SK-N-SH (cell line): ENCODE data around the gene CLASRP. TPM values are rescaled to one million over a fixed set of nuclear protein-coding genes. Genes with fewer than 3 reads are reported as not detected.

Experiments used
- CTCF ChIA-PET: fragments of 300-600, 350-600 bp; formaldehyde crosslinking; extraction: SDS; loops from one replicate; lab custom pipeline; 2021; lab: Yijun Ruan, JAX
- POLR2A ChIA-PET: fragments of 350-600 bp; sonication (Branson Sonifier 250); formaldehyde crosslinking; extraction: SDS; loops from one replicate; lab custom pipeline; 2020; ENCODE audit warnings: antibody characterized with exemption, inconsistent platforms; lab: Yijun Ruan, JAX
- DNase-seq: peaks from one replicate; pipeline ENCODE4 v3.0.0; 2012
- H2AFZ ChIP-seq: fragments of 200-600 bp; sonication (generic); 2 replicates; pipeline ENCODE4 v1.8.1; 2016; ENCODE audit warnings: antibody characterized with exemption, mild to moderate bottlenecking, low read depth
- H3F3A ChIP-seq: fragments of 200-600 bp; sonication (generic); replicated peaks from 2 replicates; pipeline ENCODE3; 2016; ENCODE audit warnings: antibody characterized with exemption, mild to moderate bottlenecking; ENCODE audit not compliant: insufficient read depth
- H3K27ac ChIP-seq, 2 experiments: fragments of 200-500 bp in 1 of 2; fragments of 200-600 bp in 1 of 2; sonication (Bioruptor generic) in 1 of 2; sonication (generic), shearing (Covaris generic) in 1 of 2; 2 replicates each; pipeline versions ENCODE4 v1.5.1 to v1.6.1; 2014 to 2016; ENCODE audit warnings: low read depth in 2 of 2, inconsistent platforms in 1 of 2, low read length in 1 of 2, mild to moderate bottlenecking in 1 of 2, mixed read lengths in 1 of 2
- H3K27me3 ChIP-seq: fragments of 200-600 bp; sonication (generic), shearing (Covaris generic); 2 replicates; pipeline ENCODE4 v1.6.1; 2016; ENCODE audit warnings: mixed run types; ENCODE audit not compliant: insufficient read depth
- H3K36me3 ChIP-seq, 2 experiments: fragments of 200-500 bp in 1 of 2; fragments of 200-600 bp in 1 of 2; sonication (Bioruptor generic) in 1 of 2; sonication (generic) in 1 of 2; replicated peaks in 1 of 2; 2 replicates each; pipeline versions ENCODE3 to v1.5.1; 2014 to 2016; ENCODE audit warnings: low read length in 1 of 2, mild to moderate bottlenecking in 1 of 2; ENCODE audit not compliant: insufficient read depth in 2 of 2, control insufficient read depth in 1 of 2
- H3K4me1 ChIP-seq, 2 experiments: fragments of 200-500 bp in 1 of 2; fragments of 200-600 bp in 1 of 2; sonication (Bioruptor generic) in 1 of 2; sonication (generic), shearing (Covaris generic) in 1 of 2; 2 replicates each; pipeline versions ENCODE4 v1.5.1 to v1.6.1; 2014 to 2016; ENCODE audit warnings: low read depth in 1 of 2, low read length in 1 of 2, mixed run types in 1 of 2; ENCODE audit not compliant: insufficient read depth in 2 of 2, control insufficient read depth in 1 of 2
- H3K4me2 ChIP-seq: fragments of 200-600 bp; sonication (generic), shearing (Covaris generic); 2 replicates; pipeline ENCODE4 v1.6.1; 2017; ENCODE audit warnings: mixed run types
- H3K4me3 ChIP-seq, 2 experiments: fragments of 200-500 bp in 1 of 2; fragments of 200-600 bp in 1 of 2; sonication (Bioruptor generic) in 1 of 2; sonication (generic), shearing (Covaris generic) in 1 of 2; 2 replicates each; pipeline versions ENCODE4 v1.5.1 to v1.8.1; 2014 to 2016; ENCODE audit warnings: low read depth in 2 of 2, inconsistent platforms in 1 of 2, low read length in 1 of 2, mild to moderate bottlenecking in 1 of 2, mixed read lengths in 1 of 2, moderate library complexity in 1 of 2
- H3K79me2 ChIP-seq: fragments of 200-600 bp; sonication (generic); 2 replicates; pipeline ENCODE4 v1.8.1; 2017; ENCODE audit warnings: mild to moderate bottlenecking; ENCODE audit not compliant: insufficient read depth
- H3K9ac ChIP-seq: fragments of 200-600 bp; sonication (generic); 2 replicates; pipeline ENCODE4 v1.6.1; 2017; ENCODE audit warnings: mixed run types
- H3K9me2 ChIP-seq: fragments of 200-600 bp; sonication (generic); 2 replicates; pipeline ENCODE4 v1.6.1; 2017; ENCODE audit warnings: mixed run types
- H3K9me3 ChIP-seq: fragments of 200-600 bp; sonication (generic); 2 replicates; pipeline ENCODE4 v1.6.1; 2017; ENCODE audit warnings: mixed run types, mild to moderate bottlenecking, moderate library complexity
- H4K20me1 ChIP-seq: fragments of 200-600 bp; sonication (generic); 2 replicates; pipeline ENCODE4 v1.6.1; 2017; ENCODE audit warnings: mild to moderate bottlenecking, mixed run types; ENCODE audit not compliant: insufficient read depth
- CHD2 ChIP-seq: fragments of 150-350 bp; IDR thresholded peaks from 2 replicates; pipeline ENCODE4 v1.6.1; 2018; ENCODE audit warnings: low read length; ENCODE audit not compliant: partially characterized antibody
- CTCF ChIP-seq: fragments of 200-600 bp; sonication (generic); IDR thresholded peaks from 2 replicates; pipeline ENCODE4 v1.6.1; 2017; ENCODE audit warnings: antibody characterized with exemption, mild to moderate bottlenecking, moderate library complexity
- EP300 ChIP-seq, 2 experiments: IDR thresholded peaks; 2 replicates each; pipeline versions ENCODE4 v1.4.0 to v1.6.1; 2012; ENCODE audit warnings: borderline replicate concordance in 1 of 2, low read depth in 1 of 2, low read length in 1 of 2
- EZH2phosphoT487 ChIP-seq: fragments of 200-600 bp; sonication (generic); IDR thresholded peaks from 2 replicates; pipeline ENCODE4 v1.6.1; 2017; ENCODE audit warnings: low read depth, mixed run types, mild to moderate bottlenecking, antibody characterized with exemption, moderate library complexity, borderline replicate concordance
- FOXJ3 ChIP-seq: sonication (generic); formaldehyde crosslinking; IDR thresholded peaks from 2 replicates; pipeline ENCODE4 v1.5.1; 2020; ENCODE audit warnings: mild to moderate bottlenecking, missing genetic modification reagents
- MXI1 ChIP-seq: IDR thresholded peaks from 2 replicates; pipeline ENCODE4 v1.6.1; 2012; ENCODE audit warnings: mild to moderate bottlenecking, low read depth, low read length, improper control_type of control experiment
- NFIC ChIP-seq: IDR thresholded peaks from 2 replicates; pipeline ENCODE4 v1.4.0; 2012; ENCODE audit warnings: borderline replicate concordance
- NRF1 ChIP-seq: IDR thresholded peaks from 2 replicates; pipeline ENCODE4 v1.6.1; 2012; ENCODE audit warnings: low read depth, mild to moderate bottlenecking, low read length
- PBX3 ChIP-seq: IDR thresholded peaks from 2 replicates; pipeline ENCODE4; 2012
- RAD21 ChIP-seq: IDR thresholded peaks from 2 replicates; pipeline ENCODE4 v1.6.1; 2012; ENCODE audit warnings: mild to moderate bottlenecking, low read length
- RCOR1 ChIP-seq: fragments of 150-350 bp; IDR thresholded peaks from 2 replicates; pipeline ENCODE4 v1.6.1; 2017; ENCODE audit warnings: antibody characterized with exemption, low read length
- REST ChIP-seq: IDR thresholded peaks from 2 replicates; pipeline ENCODE4 v1.6.1; 2012; ENCODE audit warnings: mild to moderate bottlenecking, low read depth, low read length, moderate library complexity
- RFX5 ChIP-seq: IDR thresholded peaks from 2 replicates; pipeline ENCODE4 v1.6.1; 2012; ENCODE audit warnings: mild to moderate bottlenecking, improper control_type of control experiment, low read length
- SIN3A ChIP-seq: IDR thresholded peaks from 2 replicates; pipeline ENCODE4 v1.6.1; 2012; ENCODE audit warnings: low read depth, mild to moderate bottlenecking, low read length, moderate library complexity, borderline replicate concordance
- TAF1 ChIP-seq: IDR thresholded peaks from 2 replicates; pipeline ENCODE4 v1.6.1; 2012; ENCODE audit warnings: low read depth, mild to moderate bottlenecking, low read length, moderate library complexity, borderline replicate concordance
- TCF12 ChIP-seq: IDR thresholded peaks from 2 replicates; pipeline ENCODE4 v1.4.0; 2012
- USF1 ChIP-seq: IDR thresholded peaks from 2 replicates; pipeline ENCODE4 v1.4.0; 2012; ENCODE audit warnings: low read depth, borderline replicate concordance
- WGBS: methylation state at CpG from one replicate; pipeline ENCODE4 v1.1.6; 2017; ENCODE audit warnings: low lambda C conversion rate; 5-methylcytosine and 5-hydroxymethylcytosine counted together
- polyA plus RNA-seq, 3 experiments: library from polyadenylated mRNA; depleted of rRNA; stranded (reverse); fragments of >200 nt; gene quantifications; 2 replicates each; pipeline ENCODE4 v1.2.3, GENCODE V29; 2012

Gene CLASRP
- polyA plus RNA-seq, 1 of the 3 experiments (the other 2 are of a cell fraction): 54.8 TPM

GRCh38 chr19:45117671-45118070 is 78.8 kb downstream of the CLASRP start:
- ChIA-PET CTCF (no interaction called here), POLR2A (no interaction called here)
- DNase-seq: no peak
- H3K36me3 ChIP-seq: no peaks in the 10 kb centered on the region
- peaks cover 0 to 11% of the 10 kb centered on the region in 2 experiments; a peak in 1 of 4 replicates for H3K4me1 ChIP-seq
- WGBS: 88% methylated on average over 4 of the region's 12 CpGs
- H4K20me1 ChIP-seq: peaks cover 96% of the 10 kb centered on the region
- H3K27ac ChIP-seq: no peak overlapping the region
- H2AFZ ChIP-seq: no peak overlapping the region
- no peak overlapping the region for H3K4me2 ChIP-seq
- no peaks in the 10 kb centered on the region for H3K9me2 ChIP-seq
- H3K9ac ChIP-seq: no peak overlapping the region
- no peak overlapping the region for H3K4me3 ChIP-seq
- TF ChIP-seq USF1: no peak
- TF ChIP-seq FOXJ3 (CRISPR knock-in tag): no peak
- no peak for TF ChIP-seq TCF12
- TF ChIP-seq SIN3A: no peak
- H3K79me2 ChIP-seq: peaks cover 87% of the 10 kb centered on the region
- no peaks in the 10 kb centered on the region for H3K27me3 ChIP-seq
- H3K9me3 ChIP-seq: no peaks in the 10 kb centered on the region
- H3F3A ChIP-seq: no peaks in the 10 kb centered on the region

- H3K27me3 ChIP-seq: no peaks in the 10 kb centered on the region
- no peak overlapping the region for H3K27ac ChIP-seq
- no peaks in the 10 kb centered on the region for H3K9me2 ChIP-seq
- peaks cover 85% of the 10 kb centered on the region for H3K79me2 ChIP-seq
- no peak overlapping the region for H2AFZ ChIP-seq
- H4K20me1 ChIP-seq: peaks cover 95% of the 10 kb centered on the region
- no peaks in the 10 kb centered on the region for H3K9me3 ChIP-seq
- H3K4me3 ChIP-seq: no peak overlapping the region
- peaks cover 0 to 15% of the 10 kb centered on the region in 2 experiments; a peak in 1 of 4 replicates for H3K4me1 ChIP-seq
- TF ChIP-seq EP300 (IDR thresholded peaks at IDR 0.05; ENCODE audit: borderline replicate concordance in 1 of 2, low read depth in 1 of 2, low read length in 1 of 2) (no peak), CHD2 (no peak), MXI1 (no peak), RAD21 (no peak), TAF1 (no peak), NFIC (no peak), RCOR1 (no peak), RFX5 (no peak), EZH2phosphoT487 (no peak), CTCF (no peak), NRF1 (no peak), REST (no peak), PBX3 (no peak)
- DNase-seq: no peak
- no peaks in the 10 kb centered on the region for H3F3A ChIP-seq
- no CpG with 5 or more reads among the region's 5 CpGs for WGBS
- POLR2A ChIA-PET: no interaction called here
- H3K9ac ChIP-seq: no peak overlapping the region
- no peaks in the 10 kb centered on the region for H3K36me3 ChIP-seq
- no peak overlapping the region for H3K4me2 ChIP-seq
- CTCF ChIA-PET: no interaction called here
These were observed 79.3 kb downstream of the CLASRP start for GRCh38 chr19:45118106-45118505.
